Activated naive CD4-positive, alpha-beta T cell treated with anti-CD3 and anti-CD28 coated beads for 36 hours (primary cell): ENCODE results near the gene TMED9. TPM values are rescaled to one million over a fixed set of nuclear protein-coding genes. Genes with fewer than 3 reads are reported as not detected.

Experiments
- CTCF ChIA-PET: fragments of 350-600 bp; sonication (Branson Sonifier 250); formaldehyde crosslinking; loops from one replicate; lab custom pipeline; 2021; ENCODE audit warnings: antibody characterized with exemption; lab: Charles Lee
- DNase-seq: peaks from one replicate; pipeline ENCODE4 v3.0.0-alpha.2; 2020
- H3K27ac Mint-ChIP-seq: one replicate; pipeline ENCODE4 v1.8.0; 2021; ENCODE audit warnings: mild to moderate bottlenecking, mixed read lengths
- H3K27me3 Mint-ChIP-seq: one replicate; pipeline ENCODE4 v1.8.0; 2021; ENCODE audit warnings: low read depth, mixed read lengths
- H3K36me3 Mint-ChIP-seq: one replicate; pipeline ENCODE4 v1.8.0; 2021; ENCODE audit warnings: low read depth, mixed read lengths
- H3K4me1 Mint-ChIP-seq: one replicate; pipeline ENCODE4 v1.8.0; 2021; ENCODE audit warnings: low read depth, mixed read lengths
- H3K4me3 Mint-ChIP-seq: one replicate; pipeline ENCODE4 v1.8.0; 2021; ENCODE audit warnings: mild to moderate bottlenecking, moderate library complexity, mixed read lengths
- H3K9me3 Mint-ChIP-seq: one replicate; pipeline ENCODE4 v1.8.0; 2021; ENCODE audit warnings: mixed read lengths
- intact Hi-C: fragments of 100-400 bp; cut with micrococcal nuclease; formaldehyde crosslinking; loops from one replicate; pipeline ENCODE4 v1.15.1; 2023
- total RNA-seq, 2 experiments: library from RNA; stranded (reverse); gene quantifications; one replicate each; pipeline ENCODE4 v1.2.3, GENCODE V29; 2021

TMED9 gene
- total RNA-seq, 2 experiments from 2014 or later, result 110 TPM

DNA sequence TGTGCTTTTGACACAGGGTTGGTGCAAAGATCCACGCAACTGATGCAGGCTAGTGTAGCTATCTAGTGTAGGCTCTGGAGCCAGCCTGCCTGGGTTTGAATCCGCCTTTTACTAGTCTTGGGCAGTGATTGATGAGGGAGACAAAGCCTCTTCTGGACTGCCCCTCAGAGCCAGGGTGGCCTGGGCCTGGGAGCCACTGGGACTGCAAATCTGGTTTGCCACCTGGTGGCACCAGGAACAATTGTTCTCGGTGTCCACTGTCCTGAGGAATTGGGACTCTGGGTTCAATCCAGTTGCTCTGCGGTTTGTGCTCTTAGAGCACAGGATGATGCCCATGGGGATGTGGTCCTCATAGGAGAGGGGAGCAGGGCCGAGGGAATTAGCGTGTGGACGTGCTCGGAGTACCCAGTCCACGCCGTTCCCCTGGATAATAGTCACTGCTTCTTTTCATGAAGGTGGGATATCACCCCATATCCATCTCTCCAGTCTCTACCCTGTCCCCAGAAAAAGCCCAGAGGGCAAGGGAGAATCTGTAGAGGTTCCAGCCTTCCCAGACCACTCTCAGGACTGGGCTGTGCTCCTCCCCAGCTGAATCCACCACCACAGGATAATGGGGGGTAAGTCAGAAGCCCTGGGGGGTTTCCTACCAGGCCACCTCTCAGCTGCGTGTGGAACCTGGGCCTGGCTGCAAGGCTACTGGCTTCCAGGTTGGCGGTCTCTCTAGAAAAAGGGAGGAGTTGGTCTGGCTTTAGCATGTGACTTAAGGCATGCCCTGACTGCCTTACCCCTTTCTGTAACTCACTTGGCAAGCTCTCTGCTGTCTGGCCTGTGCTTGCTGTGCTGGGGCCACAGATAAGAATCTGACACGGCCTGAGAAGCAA is 9.8 kb downstream of the TMED9 start:
- H3K36me3 Mint-ChIP-seq, result peaks cover 4% of the 10 kb centered on the region
- no peaks in the 10 kb centered on the region for H3K27me3 Mint-ChIP-seq
- peaks cover 37% of the 10 kb centered on the region for H3K4me1 Mint-ChIP-seq
- H3K4me3 Mint-ChIP-seq, result no peak overlapping the region
- no peak for DNase-seq
- CTCF ChIA-PET, result no interaction called here
- H3K27ac Mint-ChIP-seq, result no peak overlapping the region
- intact Hi-C loops, result loop anchor here (10.0 kb wide), 1 partner anchor 463 kb away; no protein-coding TSS in a partner anchor
- H3K9me3 Mint-ChIP-seq, result no peaks in the 10 kb centered on the region

DNA sequence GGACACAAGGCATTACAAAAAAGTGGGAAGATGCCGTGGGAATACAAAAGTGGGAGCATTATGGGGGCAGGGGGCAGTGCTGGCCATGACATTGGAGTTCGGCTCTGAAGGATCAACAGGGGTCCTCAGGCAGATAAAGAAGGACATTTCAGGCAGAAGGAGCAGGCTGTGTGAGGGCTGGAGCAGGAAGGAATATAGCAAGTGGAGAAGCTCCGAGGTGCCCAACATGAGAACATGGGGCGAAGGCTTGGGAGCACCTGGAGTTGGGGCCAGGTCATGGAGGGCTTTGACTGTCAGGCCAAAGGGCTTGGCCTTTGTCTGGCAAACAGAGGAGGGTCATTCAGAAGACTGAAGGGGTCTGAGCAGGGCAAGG is 10.4 kb downstream of the TMED9 start:
- CTCF ChIA-PET, result no interaction called here
- H3K27me3 Mint-ChIP-seq, result no peaks in the 10 kb centered on the region
- H3K4me1 Mint-ChIP-seq, result peaks cover 43% of the 10 kb centered on the region
- H3K4me3 Mint-ChIP-seq, result no peak overlapping the region
- no peaks in the 10 kb centered on the region for H3K9me3 Mint-ChIP-seq
- peaks cover 3% of the 10 kb centered on the region for H3K36me3 Mint-ChIP-seq
- intact Hi-C loops, result loop anchor here (10.0 kb wide), 1 partner anchor 462 kb away; no protein-coding TSS in a partner anchor
- H3K27ac Mint-ChIP-seq, result no peak overlapping the region
- DNase-seq, result no peak

DNA sequence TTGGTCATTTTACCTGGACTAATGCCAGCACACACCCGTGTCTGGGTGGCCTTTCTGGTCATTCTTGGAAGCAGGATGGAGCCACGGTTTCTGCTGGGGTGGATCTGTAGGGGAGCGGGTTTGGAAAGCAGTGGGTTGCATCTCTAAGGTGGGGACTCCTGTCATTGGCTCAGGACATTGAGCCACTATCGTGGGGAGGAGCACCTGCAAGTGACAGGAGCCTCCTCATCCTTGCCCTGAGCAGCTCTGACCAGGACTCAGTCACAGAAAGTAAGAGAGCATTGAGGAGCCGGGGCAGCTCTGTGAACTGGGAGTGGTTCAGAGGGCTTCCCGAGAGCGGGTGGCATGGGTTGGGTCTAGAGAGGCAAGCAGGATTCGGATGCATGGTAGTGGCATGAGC is 11.6 kb downstream of the TMED9 start:
- no peak overlapping the region for H3K27ac Mint-ChIP-seq
- peaks cover 36% of the 10 kb centered on the region for H3K4me1 Mint-ChIP-seq
- no peak overlapping the region for H3K4me3 Mint-ChIP-seq
- intact Hi-C loops, result loop anchor here (10.0 kb wide), 1 partner anchor 461 kb away; no protein-coding TSS in a partner anchor
- no peaks in the 10 kb centered on the region for H3K36me3 Mint-ChIP-seq
- CTCF ChIA-PET, result no interaction called here
- no peaks in the 10 kb centered on the region for H3K9me3 Mint-ChIP-seq
- DNase-seq, result no peak
- no peaks in the 10 kb centered on the region for H3K27me3 Mint-ChIP-seq

DNA sequence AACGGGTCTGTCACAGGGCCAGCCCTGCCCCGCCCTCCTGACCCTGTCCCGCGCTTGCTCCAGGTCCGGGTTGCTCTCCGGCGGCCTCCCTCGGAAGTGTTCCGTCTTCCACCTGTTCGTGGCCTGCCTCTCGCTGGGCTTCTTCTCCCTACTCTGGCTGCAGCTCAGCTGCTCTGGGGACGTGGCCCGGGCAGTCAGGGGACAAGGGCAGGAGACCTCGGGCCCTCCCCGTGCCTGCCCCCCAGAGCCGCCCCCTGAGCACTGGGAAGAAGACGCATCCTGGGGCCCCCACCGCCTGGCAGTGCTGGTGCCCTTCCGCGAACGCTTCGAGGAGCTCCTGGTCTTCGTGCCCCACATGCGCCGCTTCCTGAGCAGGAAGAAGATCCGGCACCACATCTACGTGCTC is 12.1 kb downstream of the TMED9 start:
- H3K4me3 Mint-ChIP-seq, result no peak overlapping the region
- H3K27ac Mint-ChIP-seq, result no peak overlapping the region
- intact Hi-C loops, result loop anchor here (10.0 kb wide), 1 partner anchor 461 kb away; no protein-coding TSS in a partner anchor

DNA sequence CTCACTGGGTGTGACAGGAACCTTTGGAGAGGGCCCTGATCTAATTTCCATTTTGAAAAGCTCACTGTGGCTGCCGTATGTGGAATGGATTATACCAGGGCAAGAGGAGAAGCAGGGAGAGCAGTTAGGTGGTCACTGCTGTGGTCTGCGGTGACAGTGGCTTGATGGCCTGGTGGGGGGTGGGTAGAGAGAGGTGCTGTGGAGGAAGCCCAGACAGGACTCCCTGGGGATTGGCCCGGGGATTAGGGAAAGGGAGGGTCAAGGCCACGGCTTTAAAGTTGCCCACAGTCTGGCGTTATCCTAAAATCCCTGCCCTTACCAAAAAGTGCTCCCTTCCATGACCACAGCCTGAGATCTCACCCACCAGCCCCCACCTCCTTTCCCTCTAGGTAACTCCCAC is 12.7 kb downstream of the TMED9 start:
- no peak overlapping the region for H3K4me3 Mint-ChIP-seq
- H3K9me3 Mint-ChIP-seq, result no peaks in the 10 kb centered on the region
- intact Hi-C loops, result loop anchor here (10.0 kb wide), 1 partner anchor 460 kb away; no protein-coding TSS in a partner anchor
- peaks cover 30% of the 10 kb centered on the region for H3K4me1 Mint-ChIP-seq
- no peak overlapping the region for H3K27ac Mint-ChIP-seq
- H3K27me3 Mint-ChIP-seq, result no peaks in the 10 kb centered on the region
- CTCF ChIA-PET, result no interaction called here
- DNase-seq, result no peak
- H3K36me3 Mint-ChIP-seq, result no peaks in the 10 kb centered on the region

More for the DNA sequence above, 12.1 kb downstream of the TMED9 start:
- H3K36me3 Mint-ChIP-seq, result no peaks in the 10 kb centered on the region
- CTCF ChIA-PET, result no interaction called here
- H3K9me3 Mint-ChIP-seq, result no peaks in the 10 kb centered on the region
- no peaks in the 10 kb centered on the region for H3K27me3 Mint-ChIP-seq
- no peak for DNase-seq
- peaks cover 32% of the 10 kb centered on the region for H3K4me1 Mint-ChIP-seq

DNA sequence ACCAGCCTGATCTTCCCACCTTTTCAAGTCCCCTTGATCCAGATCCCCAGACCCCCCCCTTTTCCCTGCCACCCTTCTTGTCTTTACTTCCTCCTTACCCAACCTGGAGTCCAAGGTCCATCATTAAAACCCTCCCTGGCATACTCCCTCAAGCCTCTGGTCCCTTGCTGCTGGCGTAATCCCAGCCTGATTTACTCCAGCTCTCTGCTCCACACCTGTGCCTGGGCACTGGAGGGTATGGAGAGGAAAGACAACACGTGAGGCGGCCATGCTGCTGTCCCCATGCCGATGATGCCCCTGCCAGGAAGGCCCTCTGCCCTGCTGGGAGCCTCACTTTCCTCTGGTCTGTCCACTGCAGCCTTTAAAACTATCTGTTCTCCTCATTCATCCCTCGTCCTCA is 13.1 kb downstream of the TMED9 start:
- no peaks in the 10 kb centered on the region for H3K9me3 Mint-ChIP-seq
- no peak overlapping the region for H3K4me3 Mint-ChIP-seq
- no peaks in the 10 kb centered on the region for H3K27me3 Mint-ChIP-seq
- peaks cover 30% of the 10 kb centered on the region for H3K4me1 Mint-ChIP-seq
- H3K27ac Mint-ChIP-seq, result no peak overlapping the region
- no peaks in the 10 kb centered on the region for H3K36me3 Mint-ChIP-seq
- intact Hi-C loops, result loop anchor here (10.0 kb wide), 1 partner anchor 460 kb away; no protein-coding TSS in a partner anchor
- DNase-seq, result no peak
- CTCF ChIA-PET, result interaction anchor here (1.2 kb wide), 1 partner anchor 13 kb away, joined by 4 read pairs; the partner anchor contains the start of gene TMED9

DNA sequence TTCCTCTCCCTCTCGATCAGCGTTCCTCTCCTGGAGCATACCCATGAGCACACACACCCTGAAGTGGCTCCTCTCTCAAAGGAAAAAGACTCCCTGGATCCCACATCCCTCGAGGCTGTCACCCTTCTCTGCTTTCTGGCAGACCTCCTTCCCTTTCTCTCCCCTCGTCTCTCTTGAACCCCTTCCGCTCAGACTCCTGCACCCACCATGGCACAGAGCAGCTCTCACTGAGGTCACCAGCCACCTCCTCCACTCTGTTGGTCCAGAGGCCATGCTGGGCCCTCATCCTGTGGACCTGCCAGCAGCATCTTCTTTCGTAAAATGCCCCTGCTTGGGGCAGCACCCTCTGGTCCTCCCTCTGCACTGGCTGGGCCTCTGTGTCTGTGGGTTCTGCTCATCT is 13.7 kb downstream of the TMED9 start:
- intact Hi-C loops, result loop anchor here (10.0 kb wide), 1 partner anchor 459 kb away; no protein-coding TSS in a partner anchor
- no peaks in the 10 kb centered on the region for H3K36me3 Mint-ChIP-seq
- CTCF ChIA-PET, result interaction anchor here (0.6 to 1.2 kb wide), 2 partner anchors 13 to 1943 kb away, joined by 4 to 5 read pairs; partner anchors contain the start of gene TMED9
- no peaks in the 10 kb centered on the region for H3K9me3 Mint-ChIP-seq
- no peak overlapping the region for H3K27ac Mint-ChIP-seq
- H3K27me3 Mint-ChIP-seq, result no peaks in the 10 kb centered on the region
- peaks cover 27% of the 10 kb centered on the region for H3K4me1 Mint-ChIP-seq
- no peak for DNase-seq
- H3K4me3 Mint-ChIP-seq, result no peak overlapping the region

DNA sequence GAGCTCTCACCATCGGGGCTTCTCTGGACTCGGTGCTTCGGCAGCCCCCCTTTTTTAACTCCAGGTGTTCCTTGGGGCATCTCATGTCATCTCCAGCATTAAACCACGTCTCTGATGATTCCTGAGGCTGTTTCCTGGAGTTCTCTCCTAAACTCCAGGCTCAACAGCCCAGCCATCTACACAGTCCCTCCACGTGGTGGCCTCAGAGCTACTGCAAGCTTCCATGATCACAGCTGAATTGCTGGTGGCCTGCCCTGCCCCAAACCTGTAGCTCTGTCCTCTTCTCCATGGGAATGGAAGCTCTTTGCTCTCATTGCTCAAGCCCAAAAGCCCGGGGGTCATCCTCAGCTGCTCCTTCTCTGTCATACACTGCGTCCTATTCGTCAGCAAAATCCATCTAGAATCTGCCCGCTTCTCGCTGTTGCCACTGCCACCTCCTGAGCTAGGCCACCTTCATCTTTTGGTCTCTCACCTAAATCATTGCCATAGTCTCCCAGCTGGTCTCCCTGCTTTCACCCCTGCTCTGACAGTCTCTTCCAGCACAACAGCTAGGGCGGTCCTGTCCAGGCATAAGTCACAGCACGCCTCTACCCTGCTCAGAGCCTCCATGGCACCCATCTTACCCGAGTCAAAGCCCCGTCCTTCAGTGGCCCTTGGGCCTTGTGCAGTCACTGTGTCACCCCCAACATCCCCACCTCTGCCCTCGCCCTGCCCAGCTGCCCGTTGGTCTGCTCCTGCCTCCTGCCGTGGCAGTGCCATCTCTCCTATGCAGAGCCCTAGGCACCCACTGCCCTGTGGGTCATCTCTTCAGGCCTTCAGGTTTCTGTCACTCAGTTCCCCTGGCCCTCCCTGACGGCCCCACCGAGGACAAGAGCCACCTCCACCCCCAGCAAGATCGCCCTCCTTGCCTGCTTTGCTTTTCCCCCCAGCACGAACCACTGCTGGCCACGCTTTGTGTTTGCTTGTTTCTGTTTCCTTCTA is 14.4 kb downstream of the TMED9 start:
- H3K27ac Mint-ChIP-seq, result no peak overlapping the region

DNA sequence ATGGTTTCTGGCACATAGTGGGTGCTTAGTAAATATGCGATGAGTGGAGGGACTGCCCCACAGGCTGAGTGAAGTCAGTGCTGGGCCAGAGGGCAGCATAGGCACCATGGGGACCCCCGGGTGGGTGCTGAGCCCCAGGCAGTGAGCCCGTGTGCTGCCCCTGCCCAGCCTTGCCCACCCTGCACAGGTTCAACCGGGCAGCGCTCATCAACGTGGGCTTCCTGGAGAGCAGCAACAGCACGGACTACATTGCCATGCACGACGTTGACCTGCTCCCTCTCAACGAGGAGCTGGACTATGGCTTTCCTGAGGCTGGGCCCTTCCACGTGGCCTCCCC is 15.1 kb downstream of the TMED9 start:
- intact Hi-C loops, result loop anchor here (10.0 kb wide), 1 partner anchor 458 kb away; no protein-coding TSS in a partner anchor
- no peak overlapping the region for H3K27ac Mint-ChIP-seq
- no peak overlapping the region for H3K4me3 Mint-ChIP-seq

More for the DNA sequence above, 14.4 kb downstream of the TMED9 start:
- no peaks in the 10 kb centered on the region for H3K9me3 Mint-ChIP-seq
- CTCF ChIA-PET, result interaction anchor here (0.6 to 1.7 kb wide), 3 partner anchors 14 to 1943 kb away, joined by 4 to 5 read pairs (median 4); partner anchors contain the start of gene TMED9
- intact Hi-C loops, result loop anchor here (10.0 kb wide), 1 partner anchor 458 kb away; no protein-coding TSS in a partner anchor
- H3K36me3 Mint-ChIP-seq, result no peaks in the 10 kb centered on the region
- no peak overlapping the region for H3K4me3 Mint-ChIP-seq
- no peaks in the 10 kb centered on the region for H3K27me3 Mint-ChIP-seq
- H3K4me1 Mint-ChIP-seq, result peaks cover 20% of the 10 kb centered on the region
- no peak for DNase-seq

DNA sequence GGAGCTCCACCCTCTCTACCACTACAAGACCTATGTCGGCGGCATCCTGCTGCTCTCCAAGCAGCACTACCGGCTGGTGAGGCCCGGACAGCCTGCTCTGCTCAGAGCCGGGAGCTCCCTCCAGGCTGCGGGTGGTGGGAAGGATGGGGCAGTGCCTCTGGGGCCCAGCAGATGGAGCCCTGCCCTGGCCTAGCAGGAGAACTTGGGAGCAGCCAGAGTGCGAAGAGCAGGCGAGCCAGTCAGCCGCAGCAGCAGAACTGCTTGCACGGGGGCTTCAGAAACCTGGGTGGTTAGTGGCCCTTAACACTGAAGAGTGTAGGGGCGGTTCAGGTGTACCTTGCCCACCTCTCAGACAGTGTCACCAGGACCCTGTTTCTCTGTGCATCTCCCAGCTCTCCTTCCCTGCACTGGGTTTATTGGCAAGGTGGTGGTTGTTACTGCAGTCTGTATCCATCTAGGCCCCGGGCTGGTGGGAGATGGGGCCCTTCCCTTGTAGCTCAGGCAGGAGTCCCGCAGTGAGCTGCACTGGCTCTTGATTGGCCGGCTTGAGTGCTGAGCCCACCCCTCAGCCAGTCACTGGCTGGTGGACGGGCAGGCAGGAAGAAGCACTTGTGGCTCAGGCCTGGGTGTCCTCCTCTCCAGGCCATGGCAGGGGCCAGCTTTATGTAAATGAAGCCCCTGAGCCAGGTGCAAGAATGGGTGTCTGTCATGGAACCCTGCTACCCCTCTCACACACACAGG is 15.6 kb downstream of the TMED9 start:
- intact Hi-C loops, result loop anchor here (10.0 kb wide), 1 partner anchor 457 kb away; no protein-coding TSS in a partner anchor
- Mint-ChIP-seq H3K27me3 (no peaks in the 10 kb centered on the region), H3K4me3 (no peak overlapping the region), H3K9me3 (no peaks in the 10 kb centered on the region), H3K27ac (no peak overlapping the region), H3K36me3 (no peaks in the 10 kb centered on the region), H3K4me1 (peaks cover 11% of the 10 kb centered on the region)
- peak; percentile 85 for DNase-seq
- CTCF ChIA-PET, result interaction anchor here (0.7 to 1.7 kb wide), 6 partner anchors 10 to 556 kb away, joined by 3 to 4 read pairs (median 4); no protein-coding TSS in a partner anchor

More for the DNA sequence above, 15.1 kb downstream of the TMED9 start:
- DNase-seq, result no peak
- Mint-ChIP-seq H3K36me3 (no peaks in the 10 kb centered on the region), H3K4me1 (peaks cover 15% of the 10 kb centered on the region), H3K27me3 (no peaks in the 10 kb centered on the region), H3K9me3 (no peaks in the 10 kb centered on the region)
- CTCF ChIA-PET, result interaction anchor here (0.8 to 1.7 kb wide), 5 partner anchors 9 to 454 kb away, joined by 3 to 4 read pairs (median 4); no protein-coding TSS in a partner anchor
